H1 (cell line): ENCODE results near the gene DLEC1. TPM values are rescaled to one million over a fixed set of nuclear protein-coding genes. Genes with fewer than 3 reads are reported as not detected.

ENCODE experiments used
- CTCF ChIA-PET: fragments of 300-600 bp; sonication (Branson Sonifier 250); formaldehyde crosslinking; loops from one replicate; lab custom pipeline; 2021; ENCODE audit not compliant: partially characterized antibody; lab: Charles Lee
- POLR2A ChIA-PET: fragments of 300-600 bp; sonication (Branson Sonifier 250); formaldehyde crosslinking; loops from one replicate; lab custom pipeline; 2021; ENCODE audit warnings: inconsistent platforms; ENCODE audit not compliant: partially characterized antibody; lab: Charles Lee
- DNase-seq, 2 experiments: peaks; one replicate each; pipeline versions ENCODE4 v3.0.0 to v3.0.0-alpha.2; 2010 to 2022; ENCODE audit warnings: low spot score in 2 of 2, low read depth in 1 of 2, mixed read lengths in 1 of 2
- FAIRE-seq: peaks from 2 replicates; lab custom pipeline; 2011; peaks lifted over from hg19 to GRCh38; lab: Jason Lieb, UNC
- H2AFZ ChIP-seq: 2 replicates; pipeline ENCODE4 v1.8.1; 2012; ENCODE audit warnings: low read length, inconsistent platforms
- H2AK5ac ChIP-seq: 2 replicates; pipeline ENCODE4 v1.6.1; 2013; ENCODE audit warnings: low read depth, low read length
- H2BK120ac ChIP-seq: replicated peaks from 2 replicates; pipeline ENCODE3; 2013; ENCODE audit warnings: low read depth, low read length, inconsistent platforms
- H2BK12ac ChIP-seq: 2 replicates; pipeline ENCODE4 v1.6.1; 2013; ENCODE audit warnings: low read depth, low read length
- H2BK15ac ChIP-seq: 2 replicates; pipeline ENCODE4 v1.6.1; 2013; ENCODE audit warnings: low read length
- H2BK20ac ChIP-seq: 2 replicates; pipeline ENCODE4 v1.6.1; 2013; ENCODE audit warnings: low read length
- H2BK5ac ChIP-seq: 2 replicates; pipeline ENCODE4 v1.6.1; 2013; ENCODE audit warnings: low read depth, low read length
- H3K14ac ChIP-seq: 2 replicates; pipeline ENCODE4 v1.6.1; 2013; ENCODE audit warnings: inconsistent platforms; ENCODE audit not compliant: insufficient read length
- H3K18ac ChIP-seq: 2 replicates; pipeline ENCODE4 v1.6.1; 2013; ENCODE audit warnings: low read length; ENCODE audit errors: extremely low read depth
- H3K23ac ChIP-seq: 2 replicates; pipeline ENCODE4 v1.6.1; 2013; ENCODE audit warnings: inconsistent platforms; ENCODE audit not compliant: insufficient read length
- H3K23me2 ChIP-seq: 2 replicates; pipeline ENCODE4 v1.6.1; 2013; ENCODE audit warnings: low read depth, low read length
- H3K27ac ChIP-seq: 2 replicates; pipeline ENCODE4 v1.6.1; 2011; ENCODE audit warnings: low read depth, low read length, inconsistent platforms
- H3K27me3 ChIP-seq, 4 experiments: replicated peaks in 1 of 4; 1 replicate in 1 of 4; 2 replicates in 3 of 4; pipeline versions ENCODE4 v1.6.1 to v1.8.1; 2011 to 2013; ENCODE audit warnings: low read length in 3 of 4, mild to moderate bottlenecking in 3 of 4, inconsistent platforms in 2 of 4, mixed read lengths in 2 of 4, moderate library complexity in 1 of 4; ENCODE audit not compliant: control insufficient read depth in 3 of 4, insufficient read depth in 3 of 4; ENCODE audit errors: extremely low read depth in 1 of 4
- H3K36me3 ChIP-seq, 4 experiments: 2 replicates each; pipeline versions ENCODE4 v1.6.1 to v1.8.1; 2011 to 2013; ENCODE audit warnings: mild to moderate bottlenecking in 4 of 4, low read length in 3 of 4, moderate library complexity in 2 of 4, control low read depth in 1 of 4, inconsistent platforms in 1 of 4; ENCODE audit not compliant: insufficient read depth in 4 of 4, control insufficient read depth in 2 of 4
- H3K4ac ChIP-seq: replicated peaks from 2 replicates; pipeline ENCODE3; 2013; ENCODE audit warnings: low read length, low read depth, mixed read lengths, inconsistent platforms; ENCODE audit not compliant: insufficient read length
- H3K4me1 ChIP-seq, 4 experiments: replicated peaks in 1 of 4; 1 replicate in 1 of 4; 2 replicates in 3 of 4; pipeline versions ENCODE4 v1.6.1 to v1.8.1; 2011 to 2013; ENCODE audit warnings: low read length in 3 of 4, inconsistent platforms in 2 of 4, mixed read lengths in 1 of 4; ENCODE audit not compliant: insufficient read depth in 4 of 4, control insufficient read depth in 3 of 4
- H3K4me2 ChIP-seq, 2 experiments: 2 replicates each; pipeline versions ENCODE4 v1.6.1 to v1.8.1; 2011 to 2013; ENCODE audit warnings: low read depth in 2 of 2, low read length in 2 of 2, control low read depth in 1 of 2, inconsistent platforms in 1 of 2, mild to moderate bottlenecking in 1 of 2; ENCODE audit not compliant: insufficient read depth in 1 of 2
- H3K4me3 ChIP-seq, 4 experiments: fragments of 200-600, 300-600 bp in 1 of 4; sonication (generic), shearing (Covaris generic), sonication (Bioruptor Twin) in 1 of 4; 2 replicates each; pipeline versions ENCODE4 v1.5.1 to v1.8.1; 2011 to 2016; ENCODE audit warnings: low read length in 4 of 4, low read depth in 3 of 4, control low read depth in 2 of 4, inconsistent platforms in 2 of 4, mild to moderate bottlenecking in 2 of 4, mixed read lengths in 1 of 4, moderate library complexity in 1 of 4; ENCODE audit not compliant: insufficient read depth in 2 of 4; ENCODE audit errors: extremely low read depth in 1 of 4
- H3K56ac ChIP-seq: replicated peaks from 2 replicates; pipeline ENCODE3; 2013; ENCODE audit warnings: low read depth, mild to moderate bottlenecking, mixed read lengths, low read length, inconsistent platforms; ENCODE audit not compliant: insufficient read length
- H3K79me1 ChIP-seq: 2 replicates; pipeline ENCODE4 v1.6.1; 2013; ENCODE audit warnings: low read depth, low read length, control low read depth
- H3K79me2 ChIP-seq, 2 experiments: 2 replicates each; pipeline versions ENCODE4 v1.6.1 to v1.8.1; 2012 to 2013; ENCODE audit warnings: low read length in 2 of 2, mild to moderate bottlenecking in 2 of 2, inconsistent platforms in 1 of 2; ENCODE audit not compliant: insufficient read depth in 2 of 2, control insufficient read depth in 1 of 2
- H3K9ac ChIP-seq, 4 experiments: replicated peaks in 1 of 4; 1 replicate in 1 of 4; 2 replicates in 3 of 4; pipeline versions ENCODE4 v1.6.1 to v1.8.1; 2011 to 2013; ENCODE audit warnings: low read depth in 3 of 4, low read length in 3 of 4, control low read depth in 2 of 4, mild to moderate bottlenecking in 2 of 4, moderate library complexity in 2 of 4, inconsistent platforms in 1 of 4; ENCODE audit errors: extremely low read depth in 1 of 4
- H3K9me3 ChIP-seq, 2 experiments: 2 replicates each; pipeline versions ENCODE4 v1.6.1 to v1.8.1; 2012 to 2013; ENCODE audit warnings: mild to moderate bottlenecking in 2 of 2, moderate library complexity in 2 of 2, control low read depth in 1 of 2, inconsistent platforms in 1 of 2, low read depth in 1 of 2, low read length in 1 of 2, mixed read lengths in 1 of 2; ENCODE audit not compliant: insufficient read depth in 2 of 2
- H4K20me1 ChIP-seq, 2 experiments: replicated peaks in 1 of 2; 2 replicates each; pipeline versions ENCODE3 to v1.8.1; 2011 to 2013; ENCODE audit warnings: inconsistent platforms in 2 of 2, low read length in 2 of 2, mild to moderate bottlenecking in 1 of 2; ENCODE audit not compliant: insufficient read depth in 2 of 2, control insufficient read depth in 1 of 2
- H4K5ac ChIP-seq: 2 replicates; pipeline ENCODE4 v1.6.1; 2013; ENCODE audit warnings: low read length, low read depth, mixed read lengths, inconsistent platforms; ENCODE audit not compliant: insufficient read length
- H4K8ac ChIP-seq: 2 replicates; pipeline ENCODE4 v1.8.0; 2013; ENCODE audit warnings: mild to moderate bottlenecking, moderate library complexity, low read length, inconsistent platforms; ENCODE audit not compliant: insufficient read depth; ENCODE audit errors: extremely low read depth
- H4K91ac ChIP-seq: replicated peaks from 2 replicates; pipeline ENCODE3; 2013; ENCODE audit warnings: low read length, mixed read lengths, inconsistent platforms; ENCODE audit not compliant: insufficient read length
- CBX5 ChIP-seq: fragments of 300-800, 300-1000 bp; sonication (generic); IDR thresholded peaks from 2 replicates; pipeline ENCODE4 v1.7.1; 2016; ENCODE audit warnings: antibody characterized with exemption, low read length, low read depth
- EGR1 ChIP-seq: IDR thresholded peaks from 2 replicates; pipeline ENCODE4 v1.6.1; 2011; ENCODE audit warnings: low read depth, low read length, borderline replicate concordance
- EZH2 ChIP-seq: fragments of 200-600 bp; sonication (generic); IDR thresholded peaks from 2 replicates; pipeline ENCODE4 v1.7.1; 2012; ENCODE audit warnings: low read depth, mild to moderate bottlenecking, moderate library complexity, low read length, inconsistent platforms; ENCODE audit not compliant: severe bottlenecking
- FOSL1 ChIP-seq: IDR thresholded peaks from 2 replicates; pipeline ENCODE4 v1.6.1; 2011; ENCODE audit warnings: mild to moderate bottlenecking, low read depth, low read length, moderate library complexity; ENCODE audit not compliant: insufficient read depth
- SP2 ChIP-seq: IDR thresholded peaks from 2 replicates; pipeline ENCODE4 v1.6.1; 2012; ENCODE audit warnings: mild to moderate bottlenecking, low read length, inconsistent platforms
- TAF7 ChIP-seq: optimal IDR thresholded peaks from 2 replicates; pipeline ENCODE3; 2011; ENCODE audit warnings: low read depth, mild to moderate bottlenecking, inconsistent platforms, low read length, moderate library complexity, borderline replicate concordance
- TBP ChIP-seq: IDR thresholded peaks from 2 replicates; pipeline ENCODE4 v1.6.1; 2011; ENCODE audit warnings: low read depth, low read length, improper control_type of control experiment
- TEAD4 ChIP-seq: IDR thresholded peaks from 2 replicates; pipeline ENCODE4 v1.6.1; 2012; ENCODE audit warnings: low read depth, low read length, inconsistent platforms, mixed read lengths
- YY1 ChIP-seq: IDR thresholded peaks from 2 replicates; pipeline ENCODE4 v1.6.1; 2011; ENCODE audit warnings: low read depth, mild to moderate bottlenecking, low read length
- WGBS, 2 experiments: shearing (Covaris generic) in 1 of 2; methylation state at CpG; one replicate each; pipeline versions ENCODE4 v1.1.6 to v1.1.7; 2013 to 2015; ENCODE audit warnings: low lambda C conversion rate in 2 of 2, mixed read lengths in 2 of 2, inconsistent platforms in 1 of 2, low coverage in 1 of 2, missing lambda C conversion rate in 1 of 2; ENCODE audit not compliant: insufficient replicate concordance in 2 of 2, insufficient coverage in 1 of 2, insufficient read length in 1 of 2; ENCODE audit errors: extremely low coverage in 1 of 2, missing lambda C conversion rate in 1 of 2; 5-methylcytosine and 5-hydroxymethylcytosine counted together
- polyA plus RNA-seq, 7 experiments: library from polyadenylated mRNA; depleted of rRNA in 3 of 7; stranded (reverse) in 5 of 7; unstranded in 2 of 7; fragments of >200 nt in 5 of 7; fragments of 200-250 nt in 2 of 7; gene quantifications; 1 replicate in 5 of 7; 2 replicates in 1 of 7; 4 replicates in 1 of 7; pipeline versions ENCODE4 v1.2.1 to v1.2.3, GENCODE V29; 2011 to 2013; ENCODE audit warnings: missing spikeins in 2 of 7, mixed read lengths in 2 of 7
- total RNA-seq: library from RNA; stranded (reverse); fragmentation: NEBNext Ultra II Directional; extraction: Animal tissue kit (Norgen Biotek cat#: 25700); gene quantifications from 2 replicates; pipeline ENCODE4 v1.2.1, GENCODE V29; 2021
- TF ChIP-seq, protein P1 (sequence below): IDR thresholded peaks from 2 replicates; pipeline ENCODE4 v1.6.1; 2011; ENCODE audit warnings: low read length, improper control_type of control experiment
- TF ChIP-seq, protein P2 (sequence below): IDR thresholded peaks from 2 replicates; pipeline ENCODE4 v1.6.1; 2012; ENCODE audit warnings: inconsistent platforms
- TF ChIP-seq, protein P3 (sequence below): IDR thresholded peaks from 2 replicates; pipeline ENCODE4 v1.6.1; 2012; ENCODE audit warnings: inconsistent platforms

Gene DLEC1
- total and polyA plus RNA-seq, 2 of the 8 experiments (the other 6 are each of a cell fraction or from before 2014, with no cell fraction given): 0.26 to 0.76 TPM

DNA sequence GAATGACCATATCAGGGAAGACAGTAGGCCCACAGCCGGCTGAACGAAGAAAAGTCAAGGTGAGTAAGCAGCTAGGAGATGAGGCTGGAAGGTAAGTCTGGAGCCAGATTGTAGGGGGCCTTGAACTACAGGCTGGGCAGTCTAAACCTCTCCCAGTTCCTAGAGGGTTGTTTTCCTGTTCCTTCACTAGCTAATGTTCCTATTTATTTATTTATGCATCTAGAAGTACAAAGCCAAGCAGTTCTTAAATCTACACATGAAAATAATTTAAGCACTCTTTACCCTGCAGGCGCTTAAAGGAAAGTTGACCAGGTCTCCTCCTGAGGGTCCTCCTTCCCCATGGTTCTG, 94.2 kb downstream of the DLEC1 start:
- no peak overlapping the region for H2BK120ac ChIP-seq
- no peak overlapping the region for H2BK12ac ChIP-seq
- no peak overlapping the region for H3K27ac ChIP-seq
- no peak overlapping the region for H3K14ac ChIP-seq
- H2BK20ac ChIP-seq: no peak overlapping the region
- no peak overlapping the region for H3K4me2 ChIP-seq
- no peak overlapping the region for H4K91ac ChIP-seq
- no peak for FAIRE-seq
- H3K36me3 ChIP-seq: peaks cover 7 to 34% (median 18%) of the 10 kb centered on the region in 4 experiments
- no peak overlapping the region for H2BK5ac ChIP-seq
- no peak overlapping the region for H3K23ac ChIP-seq
- H3K9me3 ChIP-seq: no peaks in the 10 kb centered on the region
- H3K18ac ChIP-seq: no peak overlapping the region
- no peak overlapping the region for H2AFZ ChIP-seq
- no peak overlapping the region for H3K9ac ChIP-seq
- no peak overlapping the region for H2BK15ac ChIP-seq
- H3K79me2 ChIP-seq: peaks cover 0 to 5% of the 10 kb centered on the region in 2 experiments; a peak in 1 of 4 replicates
- no peak overlapping the region for H4K8ac ChIP-seq
- 79% methylated on average over 3 of the region's 3 CpGs; no CpG with 5 or more reads in 1 of the 2 experiments for WGBS, 2 experiments
- ChIA-PET POLR2A (interaction anchor here (1.4 kb wide), 2 partner anchors 12 to 31 kb away, joined by 3 to 4 read pairs; no protein-coding TSS in a partner anchor), CTCF (interaction anchor here (1.0 to 9.6 kb wide), 10 partner anchors 14 to 529 kb away, joined by 3 to 105 read pairs (median 6); partner anchors contain the start of gene SLC22A14)
- H2AK5ac ChIP-seq: no peak overlapping the region
- H4K20me1 ChIP-seq: peaks cover 6 to 7% of the 10 kb centered on the region in 2 experiments
- peaks cover 4 to 11% (median 8%) of the 10 kb centered on the region in 4 experiments for H3K4me1 ChIP-seq
- H3K4me3 ChIP-seq: no peak overlapping the region
- no peaks in the 10 kb centered on the region for H3K27me3 ChIP-seq
- no peak overlapping the region for H3K56ac ChIP-seq
- no peak overlapping the region for H3K4ac ChIP-seq
- peaks cover 9% of the 10 kb centered on the region; the same call in 1 of the 2 replicates for H3K23me2 ChIP-seq
- no peaks in the 10 kb centered on the region; the same call in 1 of the 2 replicates for H3K79me1 ChIP-seq
- H4K5ac ChIP-seq: no peak overlapping the region
- no peak for DNase-seq
- TF ChIP-seq, protein P1, sequence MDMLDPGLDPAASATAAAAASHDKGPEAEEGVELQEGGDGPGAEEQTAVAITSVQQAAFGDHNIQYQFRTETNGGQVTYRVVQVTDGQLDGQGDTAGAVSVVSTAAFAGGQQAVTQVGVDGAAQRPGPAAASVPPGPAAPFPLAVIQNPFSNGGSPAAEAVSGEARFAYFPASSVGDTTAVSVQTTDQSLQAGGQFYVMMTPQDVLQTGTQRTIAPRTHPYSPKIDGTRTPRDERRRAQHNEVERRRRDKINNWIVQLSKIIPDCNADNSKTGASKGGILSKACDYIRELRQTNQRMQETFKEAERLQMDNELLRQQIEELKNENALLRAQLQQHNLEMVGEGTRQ: no peak
- TF ChIP-seq SP2 (no peak), FOSL1 (no peak), TAF7 (no peak), YY1 (no peak), EZH2 (no peak), TEAD4 (no peak), EGR1 (no peak), TBP (no peak), CBX5 (no peak)
- TF ChIP-seq, protein P2, sequence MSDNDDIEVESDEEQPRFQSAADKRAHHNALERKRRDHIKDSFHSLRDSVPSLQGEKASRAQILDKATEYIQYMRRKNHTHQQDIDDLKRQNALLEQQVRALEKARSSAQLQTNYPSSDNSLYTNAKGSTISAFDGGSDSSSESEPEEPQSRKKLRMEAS: no peak
- TF ChIP-seq, protein P3, sequence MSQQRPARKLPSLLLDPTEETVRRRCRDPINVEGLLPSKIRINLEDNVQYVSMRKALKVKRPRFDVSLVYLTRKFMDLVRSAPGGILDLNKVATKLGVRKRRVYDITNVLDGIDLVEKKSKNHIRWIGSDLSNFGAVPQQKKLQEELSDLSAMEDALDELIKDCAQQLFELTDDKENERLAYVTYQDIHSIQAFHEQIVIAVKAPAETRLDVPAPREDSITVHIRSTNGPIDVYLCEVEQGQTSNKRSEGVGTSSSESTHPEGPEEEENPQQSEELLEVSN: no peak
